AG04449 (cell line): ENCODE measurements around the gene KRT36.

Source experiments
- CTCF ChIA-PET: fragments of 350-600 bp; formaldehyde crosslinking; extraction: SDS; loops from one replicate; lab custom pipeline; 2021; ENCODE audit warnings: antibody characterized with exemption; lab: Yijun Ruan, JAX
- POLR2A ChIA-PET: fragments of 400-600, 350-600 bp; formaldehyde crosslinking; extraction: SDS; loops from one replicate; lab custom pipeline; 2020; ENCODE audit warnings: antibody characterized with exemption, inconsistent platforms; lab: Yijun Ruan, JAX
- DNase-seq: peaks from one replicate; pipeline ENCODE4 v3.0.0-alpha.2; 2010; ENCODE audit warnings: low read depth, low spot score
- H3K4me3 ChIP-seq: 2 replicates; pipeline ENCODE4 v1.5.1; 2011; ENCODE audit warnings: low read depth, mild to moderate bottlenecking, control low read depth, low read length
- TF ChIP-seq, protein P1 (sequence below): IDR thresholded peaks from one replicate; pipeline ENCODE4 v1.5.1; 2011; ENCODE audit warnings: mild to moderate bottlenecking, moderate library complexity, low read length, control low read depth, inconsistent platforms; ENCODE audit not compliant: insufficient read depth; ENCODE audit errors: missing control alignments

KRT36 gene

DNA sequence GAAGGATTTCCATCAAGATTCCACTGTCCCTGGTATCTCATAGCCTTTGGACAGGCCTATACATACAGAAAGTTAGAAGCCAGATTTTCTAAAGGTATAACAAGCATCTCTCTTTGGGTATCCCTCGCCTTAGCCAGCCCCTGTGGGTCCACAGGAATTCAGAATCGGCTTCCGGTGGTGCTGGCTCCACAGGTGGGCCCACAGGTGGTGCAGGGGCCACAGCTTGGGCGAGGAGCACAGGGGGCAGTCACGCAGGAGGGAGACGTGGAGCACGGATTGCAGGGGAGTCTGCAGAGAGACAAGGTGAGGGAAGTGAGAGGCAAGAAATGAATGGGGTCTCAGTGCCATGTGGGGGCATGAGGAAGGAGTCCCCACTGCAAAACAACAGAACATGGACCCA, 52.5 kb downstream of the KRT36 start:
- ChIA-PET CTCF (no interaction called here), POLR2A (no interaction called here)
- DNase-seq = no peak
- TF ChIP-seq, protein P1, sequence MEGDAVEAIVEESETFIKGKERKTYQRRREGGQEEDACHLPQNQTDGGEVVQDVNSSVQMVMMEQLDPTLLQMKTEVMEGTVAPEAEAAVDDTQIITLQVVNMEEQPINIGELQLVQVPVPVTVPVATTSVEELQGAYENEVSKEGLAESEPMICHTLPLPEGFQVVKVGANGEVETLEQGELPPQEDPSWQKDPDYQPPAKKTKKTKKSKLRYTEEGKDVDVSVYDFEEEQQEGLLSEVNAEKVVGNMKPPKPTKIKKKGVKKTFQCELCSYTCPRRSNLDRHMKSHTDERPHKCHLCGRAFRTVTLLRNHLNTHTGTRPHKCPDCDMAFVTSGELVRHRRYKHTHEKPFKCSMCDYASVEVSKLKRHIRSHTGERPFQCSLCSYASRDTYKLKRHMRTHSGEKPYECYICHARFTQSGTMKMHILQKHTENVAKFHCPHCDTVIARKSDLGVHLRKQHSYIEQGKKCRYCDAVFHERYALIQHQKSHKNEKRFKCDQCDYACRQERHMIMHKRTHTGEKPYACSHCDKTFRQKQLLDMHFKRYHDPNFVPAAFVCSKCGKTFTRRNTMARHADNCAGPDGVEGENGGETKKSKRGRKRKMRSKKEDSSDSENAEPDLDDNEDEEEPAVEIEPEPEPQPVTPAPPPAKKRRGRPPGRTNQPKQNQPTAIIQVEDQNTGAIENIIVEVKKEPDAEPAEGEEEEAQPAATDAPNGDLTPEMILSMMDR = no peak
- H3K4me3 ChIP-seq = no peak overlapping the region
